Trophoblast cell (in vitro differentiated cells and primary cell): Measurements from ENCODE around the gene PRUNE2.

Experiments
- DNase-seq, 2 donors: peaks; one replicate each; pipeline ENCODE4 v3.0.0-alpha.2; 2016
- H2AFZ ChIP-seq: 2 replicates; pipeline ENCODE4 v1.6.1; 2013; ENCODE audit warnings: low read length, moderate library complexity, mild to moderate bottlenecking; ENCODE audit not compliant: insufficient read depth, poor library complexity
- H2AK5ac ChIP-seq: 2 replicates; pipeline ENCODE4 v1.6.1; 2013; ENCODE audit warnings: mild to moderate bottlenecking, low read length
- H2BK120ac ChIP-seq: 2 replicates; pipeline ENCODE4 v1.6.1; 2013; ENCODE audit warnings: low read length, mild to moderate bottlenecking, moderate library complexity; ENCODE audit not compliant: insufficient read depth, poor library complexity
- H2BK12ac ChIP-seq: 2 replicates; pipeline ENCODE4 v1.6.1; 2013; ENCODE audit warnings: mild to moderate bottlenecking, low read length, moderate library complexity
- H2BK5ac ChIP-seq: 2 replicates; pipeline ENCODE4 v1.6.1; 2013; ENCODE audit warnings: low read length, low read depth, moderate library complexity, mild to moderate bottlenecking; ENCODE audit not compliant: poor library complexity
- H3K14ac ChIP-seq: 2 replicates; pipeline ENCODE4 v1.6.1; 2013; ENCODE audit warnings: mild to moderate bottlenecking, low read length
- H3K18ac ChIP-seq: 2 replicates; pipeline ENCODE4 v1.6.1; 2013; ENCODE audit warnings: mild to moderate bottlenecking, low read length
- H3K23ac ChIP-seq: 2 replicates; pipeline ENCODE4 v1.6.1; 2013; ENCODE audit warnings: low read length
- H3K27ac ChIP-seq: 2 replicates; pipeline ENCODE4 v1.5.1; 2013; ENCODE audit warnings: low read depth, mild to moderate bottlenecking, inconsistent platforms, low read length, moderate library complexity
- H3K27me3 ChIP-seq: 2 replicates; pipeline ENCODE4 v1.6.1; 2013; ENCODE audit warnings: inconsistent platforms, mild to moderate bottlenecking, low read length, moderate library complexity; ENCODE audit not compliant: insufficient read depth
- H3K36me3 ChIP-seq, 2 experiments: 1 replicate in 1 of 2; 2 replicates in 1 of 2; pipeline ENCODE4 v1.6.1; 2013; ENCODE audit warnings: low read length in 2 of 2, mild to moderate bottlenecking in 2 of 2, moderate library complexity in 1 of 2; ENCODE audit not compliant: insufficient read depth in 2 of 2, control insufficient read depth in 1 of 2
- H3K4ac ChIP-seq: 2 replicates; pipeline ENCODE4 v1.6.1; 2013; ENCODE audit warnings: low read depth, mild to moderate bottlenecking, low read length, moderate library complexity
- H3K4me1 ChIP-seq, 2 experiments: 1 replicate in 1 of 2; 2 replicates in 1 of 2; pipeline ENCODE4 v1.6.1; 2013; ENCODE audit warnings: low read length in 2 of 2, mild to moderate bottlenecking in 2 of 2, moderate library complexity in 1 of 2; ENCODE audit not compliant: insufficient read depth in 2 of 2, control insufficient read depth in 1 of 2
- H3K4me2 ChIP-seq: 2 replicates; pipeline ENCODE4 v1.6.1; 2013; ENCODE audit warnings: inconsistent platforms, mild to moderate bottlenecking, low read length, moderate library complexity
- H3K4me3 ChIP-seq: 2 replicates; pipeline ENCODE4 v1.5.1; 2013; ENCODE audit warnings: mild to moderate bottlenecking, low read depth, low read length, inconsistent platforms
- H3K79me1 ChIP-seq: one replicate; pipeline ENCODE4 v1.6.1; 2013; ENCODE audit warnings: low read length
- H3K79me2 ChIP-seq: 2 replicates; pipeline ENCODE4 v1.6.1; 2013; ENCODE audit warnings: low read length, mild to moderate bottlenecking; ENCODE audit not compliant: control insufficient read depth, insufficient read depth, poor library complexity
- H3K9ac ChIP-seq: 2 replicates; pipeline ENCODE4 v1.6.1; 2013; ENCODE audit warnings: mild to moderate bottlenecking, low read length
- H3K9me3 ChIP-seq: 2 replicates; pipeline ENCODE4 v1.6.1; 2013; ENCODE audit warnings: low read depth, mild to moderate bottlenecking, control low read depth, inconsistent platforms, low read length; ENCODE audit not compliant: insufficient read depth
- H4K12ac ChIP-seq: 2 replicates; pipeline ENCODE4 v1.6.1; 2013; ENCODE audit warnings: low read depth, mild to moderate bottlenecking, low read length, moderate library complexity
- H4K8ac ChIP-seq: 2 replicates; pipeline ENCODE4 v1.6.1; 2013; ENCODE audit warnings: low read depth, mild to moderate bottlenecking, low read length, moderate library complexity
- H4K91ac ChIP-seq: one replicate; pipeline ENCODE4 v1.6.1; 2013; ENCODE audit warnings: low read depth, mild to moderate bottlenecking, low read length, moderate library complexity
- whole genome bisulfite sequencing: extraction: QIAGEN DNeasy Blood & Tissue Kit; methylation state at CpG from one replicate; pipeline ENCODE4 v1.1.7; 2013; ENCODE audit warnings: missing lambda C conversion rate; ENCODE audit not compliant: insufficient read length, insufficient coverage; ENCODE audit errors: extremely low coverage; 5-methylcytosine and 5-hydroxymethylcytosine counted together

PRUNE2 gene

DNA sequence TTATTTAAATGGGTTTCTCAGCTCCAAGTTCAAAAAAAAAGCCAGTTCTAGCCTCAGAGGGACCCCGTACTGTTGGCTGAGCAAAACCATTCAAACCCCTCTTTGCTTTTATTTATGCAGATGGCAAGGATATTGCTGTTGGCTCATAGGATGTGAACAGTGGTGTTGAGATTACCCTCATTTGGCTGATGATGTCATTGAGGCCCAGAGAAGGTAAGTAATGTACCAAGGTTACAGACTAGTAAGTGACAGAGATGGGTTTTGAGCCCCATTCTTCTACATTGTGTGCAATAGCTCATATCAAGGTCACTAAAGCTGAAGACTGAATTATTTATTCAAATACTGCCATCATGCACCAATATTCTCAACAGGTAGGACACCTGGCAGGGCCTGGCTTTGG, 263.8 kb downstream of the PRUNE2 start:
- H3K9ac ChIP-seq: no peak overlapping the region
- no peak overlapping the region for H3K27ac ChIP-seq
- no CpG with 5 or more reads among the region's 1 CpG for WGBS
- DNase-seq: no peak
- no peaks in the 10 kb centered on the region for H3K9me3 ChIP-seq
- H3K79me1 ChIP-seq: no peaks in the 10 kb centered on the region
- H3K36me3 ChIP-seq: no peaks in the 10 kb centered on the region
- H2AFZ ChIP-seq: no peak overlapping the region
- no peak overlapping the region for H4K8ac ChIP-seq
- no peak overlapping the region for H4K12ac ChIP-seq
- H2BK12ac ChIP-seq: no peak overlapping the region
- no peak overlapping the region for H2BK120ac ChIP-seq
- H3K79me2 ChIP-seq: no peaks in the 10 kb centered on the region
- H4K91ac ChIP-seq: no peak overlapping the region
- H3K27me3 ChIP-seq: no peaks in the 10 kb centered on the region
- H3K4me1 ChIP-seq: peaks cover 3 to 4% of the 10 kb centered on the region in 2 experiments
- no peak overlapping the region for H3K4ac ChIP-seq
- H3K23ac ChIP-seq: no peak overlapping the region
- H3K14ac ChIP-seq: no peak overlapping the region
- no peak overlapping the region for H3K4me2 ChIP-seq
- no peak overlapping the region for H2AK5ac ChIP-seq
- H2BK5ac ChIP-seq: no peak overlapping the region
- no peak overlapping the region for H3K4me3 ChIP-seq
- H3K18ac ChIP-seq: no peak overlapping the region

DNA sequence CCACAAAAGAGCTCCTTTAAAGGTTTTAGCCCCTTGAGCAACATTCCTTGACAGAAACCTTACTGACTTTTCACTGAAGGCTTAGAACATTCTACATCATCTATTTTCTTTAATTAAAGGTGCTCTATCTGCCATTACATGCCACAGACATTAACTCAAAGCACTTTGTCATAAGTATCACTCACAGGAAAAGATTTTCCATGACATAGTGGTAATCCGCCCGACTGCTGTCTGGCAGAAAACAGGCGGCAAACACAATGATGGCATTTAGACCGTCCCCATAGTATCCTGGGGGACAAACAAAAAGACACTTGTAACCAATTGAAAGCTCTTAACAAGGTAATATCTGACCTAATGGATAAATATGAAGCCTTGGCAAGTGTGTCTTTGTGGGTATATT, 267.9 kb downstream of the PRUNE2 start:
- H4K12ac ChIP-seq: no peak overlapping the region
- H3K9me3 ChIP-seq: no peaks in the 10 kb centered on the region
- no peak overlapping the region for H2BK12ac ChIP-seq
- H3K79me2 ChIP-seq: no peaks in the 10 kb centered on the region
- WGBS: no CpG with 5 or more reads among the region's 4 CpGs
- no peak overlapping the region for H3K27ac ChIP-seq
- H4K91ac ChIP-seq: no peak overlapping the region
- no peaks in the 10 kb centered on the region for H3K4me1 ChIP-seq
- H3K4ac ChIP-seq: no peak overlapping the region
- H2AFZ ChIP-seq: no peak overlapping the region
- DNase-seq: peak; percentile 65 to 93
- no peaks in the 10 kb centered on the region for H3K36me3 ChIP-seq
- H3K9ac ChIP-seq: no peak overlapping the region
- no peak overlapping the region for H2AK5ac ChIP-seq
- H3K4me2 ChIP-seq: no peak overlapping the region
- H3K4me3 ChIP-seq: no peak overlapping the region
- no peak overlapping the region for H3K18ac ChIP-seq
- no peak overlapping the region for H2BK120ac ChIP-seq
- no peak overlapping the region for H2BK5ac ChIP-seq
- H3K79me1 ChIP-seq: no peaks in the 10 kb centered on the region
- H3K14ac ChIP-seq: no peak overlapping the region
- no peak overlapping the region for H3K23ac ChIP-seq
- no peak overlapping the region for H4K8ac ChIP-seq
- no peaks in the 10 kb centered on the region for H3K27me3 ChIP-seq

DNA sequence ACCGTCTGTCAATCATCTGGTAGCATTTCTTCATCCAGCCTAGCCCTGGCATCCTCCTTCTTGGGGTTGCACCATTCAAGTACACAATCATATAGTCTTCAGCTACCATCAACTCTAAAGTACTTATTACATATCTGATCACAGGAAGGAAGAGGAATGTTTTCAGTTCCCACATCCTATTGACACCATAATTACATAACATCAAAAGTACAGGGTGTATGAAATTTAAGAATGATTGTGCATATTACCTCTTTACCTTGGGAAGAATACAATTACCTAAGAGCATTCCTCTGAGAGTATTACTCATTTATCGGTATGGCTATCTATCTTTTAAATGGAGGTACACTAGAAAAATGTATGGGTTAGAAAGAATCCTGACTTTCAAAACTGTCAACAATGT, 268.5 kb downstream of the PRUNE2 start:
- no peaks in the 10 kb centered on the region for H3K79me1 ChIP-seq
- no peaks in the 10 kb centered on the region for H3K36me3 ChIP-seq
- H4K12ac ChIP-seq: no peak overlapping the region
- no peaks in the 10 kb centered on the region for H3K4me1 ChIP-seq
- no peaks in the 10 kb centered on the region for H3K79me2 ChIP-seq
- H3K18ac ChIP-seq: no peak overlapping the region
- H2BK5ac ChIP-seq: no peak overlapping the region
- H2AFZ ChIP-seq: no peak overlapping the region
- no peak overlapping the region for H3K9ac ChIP-seq
- H4K8ac ChIP-seq: no peak overlapping the region
- no peak overlapping the region for H3K14ac ChIP-seq
- H2AK5ac ChIP-seq: no peak overlapping the region
- WGBS: no CpG with 5 or more reads among the region's 2 CpGs
- no peak overlapping the region for H3K4me3 ChIP-seq
- DNase-seq: peak; percentile 20 to 85
- no peak overlapping the region for H4K91ac ChIP-seq
- no peak overlapping the region for H2BK12ac ChIP-seq
- H3K4ac ChIP-seq: no peak overlapping the region
- no peaks in the 10 kb centered on the region for H3K27me3 ChIP-seq
- no peak overlapping the region for H2BK120ac ChIP-seq
- no peak overlapping the region for H3K4me2 ChIP-seq
- H3K23ac ChIP-seq: no peak overlapping the region
- no peak overlapping the region for H3K27ac ChIP-seq
- no peaks in the 10 kb centered on the region for H3K9me3 ChIP-seq

DNA sequence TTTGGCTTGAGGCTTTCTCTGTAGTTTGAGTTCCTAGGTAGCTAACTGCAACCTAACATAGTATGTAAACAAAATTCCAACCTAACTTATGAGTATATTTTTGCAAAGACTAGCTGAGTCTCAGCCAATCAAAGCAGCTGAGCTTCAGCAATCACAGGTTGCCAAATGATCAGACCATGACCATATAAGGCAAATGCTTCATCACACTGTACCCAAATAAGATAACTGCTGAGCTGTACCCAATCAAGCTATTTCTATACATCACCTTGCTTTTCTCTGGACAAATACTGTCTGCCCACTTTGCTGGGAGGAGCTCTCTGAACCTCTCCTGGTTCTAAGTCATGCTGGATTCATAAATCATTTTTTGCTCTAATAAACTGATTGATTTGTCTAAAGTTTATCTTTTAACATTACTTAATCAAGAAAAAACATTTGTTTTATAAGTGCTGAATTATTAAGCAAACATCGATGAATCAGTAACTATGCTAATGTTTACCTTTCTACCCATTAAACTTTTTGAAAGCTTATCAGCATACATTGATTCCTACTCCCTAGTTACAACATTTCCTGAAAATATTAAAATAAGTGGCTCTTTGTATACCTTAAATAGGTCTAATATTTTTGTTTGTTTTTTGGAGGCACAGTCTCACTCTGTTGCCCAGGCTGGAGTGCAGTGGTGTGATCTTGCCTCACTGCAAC, 271.4 kb downstream of the PRUNE2 start:
- no peak overlapping the region for H3K4ac ChIP-seq
- H4K12ac ChIP-seq: no peak overlapping the region
- H2BK120ac ChIP-seq: no peak overlapping the region
- no peak overlapping the region for H3K9ac ChIP-seq
- H3K18ac ChIP-seq: no peak overlapping the region
- H3K23ac ChIP-seq: no peak overlapping the region
- H3K4me1 ChIP-seq: no peaks in the 10 kb centered on the region
- no peak overlapping the region for H3K4me2 ChIP-seq
- H3K27ac ChIP-seq: no peak overlapping the region
- H3K79me1 ChIP-seq: no peaks in the 10 kb centered on the region
- H2AFZ ChIP-seq: no peak overlapping the region
- H2BK12ac ChIP-seq: no peak overlapping the region
- H3K4me3 ChIP-seq: no peak overlapping the region
- no peak overlapping the region for H4K91ac ChIP-seq
- no peaks in the 10 kb centered on the region for H3K79me2 ChIP-seq
- no peaks in the 10 kb centered on the region for H3K27me3 ChIP-seq
- no peak overlapping the region for H2BK5ac ChIP-seq
- WGBS: no CpG with 5 or more reads among the region's 1 CpG
- DNase-seq: peak in 1 of 2 donors; percentile 34
- no peak overlapping the region for H2AK5ac ChIP-seq
- no peak overlapping the region for H4K8ac ChIP-seq
- H3K9me3 ChIP-seq: no peaks in the 10 kb centered on the region
- no peaks in the 10 kb centered on the region for H3K36me3 ChIP-seq
- H3K14ac ChIP-seq: no peak overlapping the region
